ENCODE data around the gene PIH1D2. TPM values are rescaled to one million over a fixed set of nuclear protein-coding genes. Genes with fewer than 3 reads are reported as not detected.

The PIH1D2 gene
- total and polyA plus RNA-seq, 2 of the 8 experiments (the other 6 are each of a cell fraction or from before 2014, with no cell fraction given) = 0.53 to 0.73 TPM

DNA sequence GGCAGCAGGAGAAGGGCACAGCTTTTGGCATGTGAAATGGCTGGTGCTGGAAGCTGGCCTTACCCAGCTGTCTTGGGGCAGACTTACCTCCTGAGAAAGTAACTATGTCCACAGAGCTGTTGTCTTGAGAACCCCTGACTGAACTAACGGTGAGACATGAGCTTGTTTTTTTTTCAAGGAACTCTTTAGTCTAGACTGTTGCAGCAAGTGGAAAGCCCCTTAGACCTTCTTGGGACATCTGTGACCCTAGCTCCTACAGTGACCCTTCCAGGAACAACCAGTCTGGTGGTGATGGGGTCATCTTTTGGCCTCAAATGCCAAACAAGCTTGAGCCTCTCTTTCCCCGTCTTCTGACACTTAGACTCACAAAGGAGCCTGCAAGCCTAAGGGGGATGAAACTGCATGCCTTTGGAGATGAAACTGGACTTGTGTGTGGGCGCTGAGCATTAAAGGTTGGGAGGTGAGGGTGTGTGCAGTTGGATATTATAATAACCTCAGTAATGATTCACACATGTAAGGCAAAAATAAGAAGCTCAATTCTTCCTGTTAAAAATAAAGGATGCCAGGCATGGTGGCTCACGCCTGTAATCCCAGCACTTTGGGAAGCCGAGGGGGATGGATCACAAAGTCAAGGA, 48.3 kb upstream of the PIH1D2 start:
- Histone ChIP-seq H3K36me3 (ENCODE audit: control insufficient read depth in 2 of 4, insufficient read depth in 4 of 4, low read length in 3 of 4) (no peaks in the 10 kb centered on the region), H4K5ac (ENCODE audit: insufficient read length, low read depth, low read length) (no peak overlapping the region), H3K27me3 (replicated peaks in 1 of 4; ENCODE audit: control insufficient read depth in 3 of 4, extremely low read depth in 1 of 4, insufficient read depth in 3 of 4, low read length in 3 of 4) (no peaks in the 10 kb centered on the region), H4K8ac (ENCODE audit: extremely low read depth, insufficient read depth, low read length) (no peak overlapping the region), H3K4me3 (ENCODE audit: extremely low read depth in 1 of 4, insufficient read depth in 2 of 4, low read depth in 3 of 4, low read length in 4 of 4) (no peak overlapping the region), H4K20me1 (replicated peaks in 1 of 2; ENCODE audit: control insufficient read depth in 1 of 2, insufficient read depth in 2 of 2, low read length in 2 of 2) (no peaks in the 10 kb centered on the region), H4K91ac (replicated peaks; ENCODE audit: insufficient read length, low read length) (no peak overlapping the region), H2BK15ac (ENCODE audit: low read length) (no peak overlapping the region), H2AK5ac (ENCODE audit: low read depth, low read length) (no peak overlapping the region), H3K9ac (replicated peaks in 1 of 4; ENCODE audit: extremely low read depth in 1 of 4, low read depth in 3 of 4, low read length in 3 of 4) (no peak overlapping the region), H3K9me3 (ENCODE audit: insufficient read depth in 2 of 2, low read depth in 1 of 2, low read length in 1 of 2) (no peaks in the 10 kb centered on the region), H2BK12ac (ENCODE audit: low read depth, low read length) (no peak overlapping the region), H3K23ac (ENCODE audit: insufficient read length) (no peak overlapping the region), H3K18ac (ENCODE audit: extremely low read depth, low read length) (no peak overlapping the region), H2BK20ac (ENCODE audit: low read length) (no peak overlapping the region), H3K79me2 (ENCODE audit: control insufficient read depth in 1 of 2, insufficient read depth in 2 of 2, low read length in 2 of 2) (no peaks in the 10 kb centered on the region), H3K14ac (ENCODE audit: insufficient read length) (no peak overlapping the region), H3K79me1 (ENCODE audit: low read depth, low read length) (no peaks in the 10 kb centered on the region), H2AFZ (ENCODE audit: low read length) (no peak overlapping the region), H3K56ac (replicated peaks; ENCODE audit: insufficient read length, low read depth, low read length) (no peak overlapping the region), H2BK120ac (replicated peaks; ENCODE audit: low read depth, low read length) (no peak overlapping the region), H3K23me2 (ENCODE audit: low read depth, low read length) (no peaks in the 10 kb centered on the region; the same call in 1 of the 2 replicates), H3K4me2 (ENCODE audit: insufficient read depth in 1 of 2, low read depth in 2 of 2, low read length in 2 of 2) (no peak overlapping the region), H3K4me1 (replicated peaks in 1 of 4; ENCODE audit: control insufficient read depth in 3 of 4, insufficient read depth in 4 of 4, low read length in 3 of 4) (no peaks in the 10 kb centered on the region), H3K27ac (ENCODE audit: low read depth, low read length) (no peak overlapping the region), H2BK5ac (ENCODE audit: low read depth, low read length) (no peak overlapping the region), H3K4ac (replicated peaks; ENCODE audit: insufficient read length, low read depth, low read length) (no peak overlapping the region)
- DNase-seq (ENCODE audit: low read depth in 1 of 2, low spot score in 2 of 2) (no peak), FAIRE-seq (no peak)
- WGBS, 2 experiments (ENCODE audit: extremely low coverage in 1 of 2, insufficient coverage in 1 of 2, insufficient read length in 1 of 2, insufficient replicate concordance in 2 of 2, low coverage in 1 of 2, low lambda C conversion rate in 2 of 2, missing lambda C conversion rate in 1 of 2) = 90% methylated on average over 5 of the region's 5 CpGs; no CpG with 5 or more reads in 1 of the 2 experiments
- CTCF ChIA-PET (ENCODE audit: partially characterized antibody) = interaction anchor here (0.6 to 2.1 kb wide), 12 partner anchors 8 to 397 kb away, joined by 3 to 20 read pairs (median 4); partner anchors contain the start of gene BCO2
- POLR2A ChIA-PET (ENCODE audit: partially characterized antibody) = interaction anchor here (1.0 kb wide), 1 partner anchor 10 kb away, joined by 3 read pairs; no protein-coding TSS in a partner anchor
- TF ChIP-seq POU5F1 (IDR thresholded peaks at IDR 0.05; ENCODE audit: low read depth, low read length) = no peak
- TF ChIP-seq TCF12 (IDR thresholded peaks at IDR 0.05; ENCODE audit: low read depth, low read length) = no peak
- no peak for TF ChIP-seq JUN (IDR thresholded peaks at IDR 0.05; ENCODE audit: low read depth, low read length)
- TF ChIP-seq, protein P1, sequence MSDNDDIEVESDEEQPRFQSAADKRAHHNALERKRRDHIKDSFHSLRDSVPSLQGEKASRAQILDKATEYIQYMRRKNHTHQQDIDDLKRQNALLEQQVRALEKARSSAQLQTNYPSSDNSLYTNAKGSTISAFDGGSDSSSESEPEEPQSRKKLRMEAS (IDR thresholded peaks at IDR 0.05) = no peak
- TF ChIP-seq, protein P2, sequence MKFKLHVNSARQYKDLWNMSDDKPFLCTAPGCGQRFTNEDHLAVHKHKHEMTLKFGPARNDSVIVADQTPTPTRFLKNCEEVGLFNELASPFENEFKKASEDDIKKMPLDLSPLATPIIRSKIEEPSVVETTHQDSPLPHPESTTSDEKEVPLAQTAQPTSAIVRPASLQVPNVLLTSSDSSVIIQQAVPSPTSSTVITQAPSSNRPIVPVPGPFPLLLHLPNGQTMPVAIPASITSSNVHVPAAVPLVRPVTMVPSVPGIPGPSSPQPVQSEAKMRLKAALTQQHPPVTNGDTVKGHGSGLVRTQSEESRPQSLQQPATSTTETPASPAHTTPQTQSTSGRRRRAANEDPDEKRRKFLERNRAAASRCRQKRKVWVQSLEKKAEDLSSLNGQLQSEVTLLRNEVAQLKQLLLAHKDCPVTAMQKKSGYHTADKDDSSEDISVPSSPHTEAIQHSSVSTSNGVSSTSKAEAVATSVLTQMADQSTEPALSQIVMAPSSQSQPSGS (IDR thresholded peaks at IDR 0.05; ENCODE audit: low read length) = no peak
- TF ChIP-seq CREB1 (IDR thresholded peaks at IDR 0.05) = no peak
- no peak for TF ChIP-seq KDM1A (IDR thresholded peaks at IDR 0.05; ENCODE audit: borderline replicate concordance, low read length)
- no peak for TF ChIP-seq SUZ12 (IDR thresholded peaks at IDR 0.05; ENCODE audit: low read length)
- TF ChIP-seq HDAC2 (IDR thresholded peaks at IDR 0.05; ENCODE audit: borderline replicate concordance in 1 of 2, low read depth in 2 of 2, low read length in 2 of 2) = no peak

All from H1 (cell line).